Activated naive CD4-positive, alpha-beta T cell treated with anti-CD3 and anti-CD28 coated beads for 36 hours (primary cell): ENCODE results near the gene FSTL4. TPM values are rescaled to one million over a fixed set of nuclear protein-coding genes. Genes with fewer than 3 reads are reported as not detected.

ENCODE experiments used
- CTCF ChIA-PET: fragments of 350-600 bp; sonication (Branson Sonifier 250); formaldehyde crosslinking; loops from one replicate; lab custom pipeline; 2021; ENCODE audit warnings: antibody characterized with exemption; lab: Charles Lee
- DNase-seq: peaks from one replicate; pipeline ENCODE4 v3.0.0-alpha.2; 2020
- H3K27ac Mint-ChIP-seq: one replicate; pipeline ENCODE4 v1.8.0; 2021; ENCODE audit warnings: mild to moderate bottlenecking, mixed read lengths
- H3K27me3 Mint-ChIP-seq: one replicate; pipeline ENCODE4 v1.8.0; 2021; ENCODE audit warnings: low read depth, mixed read lengths
- H3K36me3 Mint-ChIP-seq: one replicate; pipeline ENCODE4 v1.8.0; 2021; ENCODE audit warnings: low read depth, mixed read lengths
- H3K4me1 Mint-ChIP-seq: one replicate; pipeline ENCODE4 v1.8.0; 2021; ENCODE audit warnings: low read depth, mixed read lengths
- H3K4me3 Mint-ChIP-seq: one replicate; pipeline ENCODE4 v1.8.0; 2021; ENCODE audit warnings: mild to moderate bottlenecking, moderate library complexity, mixed read lengths
- H3K9me3 Mint-ChIP-seq: one replicate; pipeline ENCODE4 v1.8.0; 2021; ENCODE audit warnings: mixed read lengths
- intact Hi-C: fragments of 100-400 bp; cut with micrococcal nuclease; formaldehyde crosslinking; loops from one replicate; pipeline ENCODE4 v1.15.1; 2023
- total RNA-seq, 2 experiments: library from RNA; stranded (reverse); gene quantifications; one replicate each; pipeline ENCODE4 v1.2.3, GENCODE V29; 2021

FSTL4 gene
- total RNA-seq, 2 experiments from 2014 or later = 0.29 to 0.30 TPM

DNA sequence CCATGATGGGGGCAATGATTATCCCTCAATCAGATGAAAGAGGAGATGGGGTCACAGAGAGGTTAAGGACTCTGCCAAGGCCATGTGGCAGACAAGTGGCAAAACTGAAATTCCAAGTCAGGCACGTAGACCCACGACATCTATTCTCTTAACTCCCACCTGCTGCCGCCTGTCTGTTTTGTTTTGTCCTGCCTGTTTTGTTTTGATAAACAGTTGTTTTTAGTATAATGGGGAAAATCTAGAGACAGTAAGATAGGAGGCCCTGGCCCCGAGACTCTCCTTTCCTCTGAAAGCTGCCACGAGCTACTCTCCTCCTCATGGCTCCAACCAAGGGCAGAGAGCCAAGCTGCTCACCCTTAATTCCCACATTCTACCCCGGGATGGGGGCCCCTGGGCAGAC lies 4.9 kb downstream of the FSTL4 start:
- intact Hi-C loops = no loop called here
- DNase-seq = no peak
- Mint-ChIP-seq H3K27me3 (peaks cover 37% of the 10 kb centered on the region), H3K4me1 (peaks cover 6% of the 10 kb centered on the region), H3K4me3 (no peak overlapping the region), H3K27ac (no peak overlapping the region), H3K36me3 (no peaks in the 10 kb centered on the region), H3K9me3 (no peaks in the 10 kb centered on the region)
- CTCF ChIA-PET = no interaction called here

DNA sequence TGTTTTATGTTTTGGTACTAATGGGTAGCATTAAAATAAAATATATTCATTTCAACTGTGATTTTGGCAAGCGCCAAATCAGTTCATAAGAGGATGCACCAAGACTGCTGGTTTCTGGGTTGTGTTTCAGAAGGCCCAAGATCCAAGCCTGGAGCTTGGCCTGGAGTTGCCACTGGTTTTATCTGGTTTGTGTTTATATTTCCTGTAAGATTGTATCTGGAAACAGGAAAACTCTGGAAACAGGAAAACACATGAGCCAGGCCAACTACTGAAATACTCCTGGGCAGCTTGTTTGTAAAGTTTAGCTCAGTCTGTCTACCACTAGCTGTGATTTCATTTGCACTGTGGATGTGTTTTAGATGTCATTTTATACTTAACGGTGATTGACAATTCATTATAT lies 5.5 kb downstream of the FSTL4 start:
- peaks cover 38% of the 10 kb centered on the region for H3K27me3 Mint-ChIP-seq
- H3K27ac Mint-ChIP-seq = no peak overlapping the region
- intact Hi-C loops = no loop called here
- H3K36me3 Mint-ChIP-seq = no peaks in the 10 kb centered on the region
- CTCF ChIA-PET = no interaction called here
- H3K4me1 Mint-ChIP-seq = peaks cover 6% of the 10 kb centered on the region
- H3K9me3 Mint-ChIP-seq = no peaks in the 10 kb centered on the region
- DNase-seq = no peak
- no peak overlapping the region for H3K4me3 Mint-ChIP-seq

DNA sequence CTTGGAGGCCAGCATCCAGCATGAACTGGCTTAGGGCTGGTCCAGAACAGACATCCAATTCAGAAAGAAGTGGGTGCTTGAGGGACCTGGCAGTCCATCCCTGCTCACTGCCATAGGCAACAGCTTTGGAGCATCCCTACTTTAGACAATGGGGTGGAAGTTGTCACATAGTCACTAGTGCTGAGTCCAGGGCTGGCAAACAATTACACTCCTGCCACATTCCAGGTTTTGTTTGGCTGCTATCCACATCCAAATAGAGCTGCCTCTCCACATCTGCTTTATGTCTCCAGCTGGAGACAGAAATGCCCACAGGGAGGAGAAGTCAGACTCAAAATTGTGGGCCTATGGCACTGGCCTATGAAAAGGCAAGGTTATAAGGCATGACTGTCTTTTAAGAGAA lies 7.0 kb downstream of the FSTL4 start:
- no peak for DNase-seq
- H3K27me3 Mint-ChIP-seq = peaks cover 28% of the 10 kb centered on the region
- H3K4me1 Mint-ChIP-seq = no peaks in the 10 kb centered on the region
- intact Hi-C loops = no loop called here
- no peak overlapping the region for H3K4me3 Mint-ChIP-seq
- H3K36me3 Mint-ChIP-seq = no peaks in the 10 kb centered on the region
- H3K27ac Mint-ChIP-seq = no peak overlapping the region
- no peaks in the 10 kb centered on the region for H3K9me3 Mint-ChIP-seq
- CTCF ChIA-PET = interaction anchor here (0.5 kb wide), 1 partner anchor 16 kb away, joined by 3 read pairs; no protein-coding TSS in a partner anchor

DNA sequence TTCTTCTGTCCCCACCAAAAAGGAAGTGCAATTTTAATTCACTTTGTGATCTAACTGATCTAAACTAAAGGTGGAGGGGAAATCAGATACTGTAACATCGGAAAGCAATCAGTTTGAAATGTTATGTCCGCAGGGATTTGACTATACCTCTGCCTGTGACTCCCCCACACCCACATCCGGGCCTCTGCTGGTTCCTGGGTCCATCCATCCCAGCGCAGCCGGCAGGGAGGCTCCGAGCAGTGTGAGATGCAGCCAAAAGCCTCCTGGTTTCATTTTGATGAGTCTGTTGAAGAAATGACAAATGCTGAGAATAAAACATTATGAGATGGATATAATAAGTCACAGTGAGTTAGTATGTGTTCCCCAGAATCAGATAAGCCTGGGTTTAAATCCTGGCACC lies 8.6 kb downstream of the FSTL4 start:
- no peak overlapping the region for H3K27ac Mint-ChIP-seq
- no peak for DNase-seq
- peaks cover 14% of the 10 kb centered on the region for H3K27me3 Mint-ChIP-seq
- CTCF ChIA-PET = no interaction called here
- H3K9me3 Mint-ChIP-seq = no peaks in the 10 kb centered on the region
- H3K4me1 Mint-ChIP-seq = no peaks in the 10 kb centered on the region
- no peak overlapping the region for H3K4me3 Mint-ChIP-seq
- intact Hi-C loops = no loop called here
- no peaks in the 10 kb centered on the region for H3K36me3 Mint-ChIP-seq

DNA sequence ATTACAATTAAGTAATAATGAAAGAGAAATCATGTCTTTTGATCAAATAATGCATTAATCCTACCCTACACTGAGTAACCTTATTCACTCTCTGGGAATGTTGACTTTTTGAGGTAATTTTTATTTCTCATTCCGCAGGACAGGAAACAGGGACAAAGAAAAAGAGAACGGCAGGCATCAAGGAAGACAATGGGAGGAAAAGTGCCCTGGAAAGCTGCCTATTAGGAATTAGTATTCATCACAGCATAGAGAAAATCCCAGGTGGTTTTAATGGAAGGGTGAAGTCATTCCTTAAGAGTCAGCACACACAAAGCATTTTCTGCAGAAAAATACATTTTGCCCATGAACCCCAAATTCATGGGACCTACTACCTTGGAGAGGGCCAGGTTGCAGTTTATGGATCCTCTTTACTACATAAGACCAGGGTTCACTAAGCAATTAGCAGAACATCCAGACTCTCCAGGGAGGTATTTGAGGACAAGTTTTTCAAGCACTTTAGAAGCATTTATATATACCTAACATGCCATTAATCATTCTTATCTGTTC lies 9.4 kb downstream of the FSTL4 start:
- CTCF ChIA-PET = no interaction called here
- H3K27me3 Mint-ChIP-seq = peaks cover 11% of the 10 kb centered on the region
- no peaks in the 10 kb centered on the region for H3K36me3 Mint-ChIP-seq
- no peak overlapping the region for H3K4me3 Mint-ChIP-seq
- intact Hi-C loops = no loop called here
- no peaks in the 10 kb centered on the region for H3K9me3 Mint-ChIP-seq
- DNase-seq = no peak
- no peaks in the 10 kb centered on the region for H3K4me1 Mint-ChIP-seq
- H3K27ac Mint-ChIP-seq = no peak overlapping the region

DNA sequence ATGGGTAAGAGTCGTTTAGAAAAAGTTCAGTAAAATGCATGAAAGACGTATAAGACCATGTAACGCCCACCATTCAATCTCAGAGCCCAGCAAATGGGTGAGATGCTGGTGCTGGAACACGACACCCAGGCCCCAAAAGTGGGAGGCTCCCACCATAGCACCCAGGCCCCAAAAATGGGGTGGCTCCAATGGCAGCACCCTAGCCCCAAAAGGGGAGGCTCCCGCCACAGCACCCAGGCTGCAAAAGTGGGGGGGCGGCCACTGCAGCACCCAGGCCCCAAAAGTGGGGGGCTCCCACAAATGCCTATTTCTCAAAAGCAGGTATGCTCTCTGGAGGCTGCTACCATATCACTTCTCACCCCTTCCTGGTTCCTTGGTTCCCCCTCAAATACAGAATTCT lies 12.7 kb downstream of the FSTL4 start:
- Mint-ChIP-seq H3K4me1 (no peaks in the 10 kb centered on the region), H3K27ac (no peak overlapping the region), H3K9me3 (no peaks in the 10 kb centered on the region), H3K4me3 (no peak overlapping the region), H3K27me3 (peaks cover 12% of the 10 kb centered on the region), H3K36me3 (no peaks in the 10 kb centered on the region)
- intact Hi-C loops = no loop called here
- CTCF ChIA-PET = no interaction called here
- no peak for DNase-seq

DNA sequence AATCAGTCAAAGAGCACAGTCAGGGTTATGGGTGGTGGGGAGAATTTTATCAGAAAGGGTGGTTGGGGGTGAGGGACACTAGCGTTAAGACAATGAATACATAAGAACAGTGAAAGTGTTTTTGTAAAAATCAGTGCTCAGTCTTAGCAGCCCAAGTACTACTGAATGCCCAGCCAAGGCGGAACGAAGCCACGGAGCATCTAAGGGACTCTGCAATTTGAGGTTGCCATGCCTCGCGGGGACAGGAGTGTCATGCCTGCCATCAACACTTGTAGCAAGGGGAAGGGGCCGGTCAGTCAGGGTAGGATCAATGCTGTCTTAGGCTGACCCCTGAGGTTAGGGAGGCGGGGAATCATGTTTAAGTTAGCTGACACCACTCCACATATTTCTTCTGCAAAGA lies 13.3 kb downstream of the FSTL4 start:
- intact Hi-C loops = no loop called here
- no peaks in the 10 kb centered on the region for H3K9me3 Mint-ChIP-seq

DNA sequence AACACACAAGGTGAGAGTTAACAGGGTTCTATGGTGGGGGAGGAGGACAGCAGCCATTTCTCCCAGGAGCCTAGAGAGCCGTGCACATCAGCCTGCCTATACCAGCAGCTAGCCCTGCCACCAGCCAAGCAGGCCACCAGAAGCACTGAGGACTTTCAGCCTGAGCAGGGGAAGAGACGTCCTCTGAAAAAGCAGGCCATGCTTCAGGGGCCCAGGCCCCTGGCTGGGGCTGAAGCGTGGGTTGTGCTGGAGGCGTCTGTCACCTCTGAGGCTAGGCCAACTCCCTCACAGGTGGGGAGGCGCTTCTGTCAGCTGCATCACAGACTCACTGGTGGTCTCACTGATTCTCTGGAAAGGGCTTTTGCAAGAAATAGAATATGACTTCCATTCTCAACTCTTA lies 16.3 kb downstream of the FSTL4 start:
- DNase-seq = no peak
- CTCF ChIA-PET = no interaction called here
- Mint-ChIP-seq H3K27ac (no peak overlapping the region), H3K27me3 (peaks cover 2% of the 10 kb centered on the region), H3K4me3 (no peak overlapping the region), H3K4me1 (no peaks in the 10 kb centered on the region), H3K36me3 (no peaks in the 10 kb centered on the region), H3K9me3 (no peaks in the 10 kb centered on the region)
- intact Hi-C loops = no loop called here

More for the DNA sequence above, 13.3 kb downstream of the FSTL4 start:
- CTCF ChIA-PET = no interaction called here
- H3K4me1 Mint-ChIP-seq = no peaks in the 10 kb centered on the region
- H3K27ac Mint-ChIP-seq = no peak overlapping the region
- H3K4me3 Mint-ChIP-seq = no peak overlapping the region
- peaks cover 8% of the 10 kb centered on the region for H3K27me3 Mint-ChIP-seq
- no peak for DNase-seq
- no peaks in the 10 kb centered on the region for H3K36me3 Mint-ChIP-seq

DNA sequence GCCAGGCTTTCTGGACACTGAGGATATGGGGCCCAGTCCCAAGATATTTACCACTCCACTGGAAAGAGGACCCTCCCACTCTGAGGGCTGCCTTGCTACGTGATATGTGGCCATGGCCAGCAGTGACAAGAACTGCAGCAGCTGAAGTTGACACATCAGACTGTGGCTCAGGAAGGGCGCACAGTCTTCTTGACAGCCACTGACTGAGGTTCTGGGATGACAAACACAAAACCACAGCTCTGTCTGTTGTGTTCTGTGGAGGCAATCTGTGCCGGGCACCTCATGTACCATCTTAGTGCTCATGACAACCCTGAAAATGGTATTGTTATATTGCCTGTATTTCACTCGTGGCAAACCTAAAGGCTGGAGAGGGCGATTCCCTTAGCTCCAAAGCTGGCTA lies 16.9 kb downstream of the FSTL4 start:
- Mint-ChIP-seq H3K4me1 (no peaks in the 10 kb centered on the region), H3K36me3 (no peaks in the 10 kb centered on the region), H3K9me3 (no peaks in the 10 kb centered on the region), H3K27ac (no peak overlapping the region), H3K4me3 (no peak overlapping the region), H3K27me3 (peaks cover 2% of the 10 kb centered on the region)
- no peak for DNase-seq
- intact Hi-C loops = no loop called here
- CTCF ChIA-PET = no interaction called here

DNA sequence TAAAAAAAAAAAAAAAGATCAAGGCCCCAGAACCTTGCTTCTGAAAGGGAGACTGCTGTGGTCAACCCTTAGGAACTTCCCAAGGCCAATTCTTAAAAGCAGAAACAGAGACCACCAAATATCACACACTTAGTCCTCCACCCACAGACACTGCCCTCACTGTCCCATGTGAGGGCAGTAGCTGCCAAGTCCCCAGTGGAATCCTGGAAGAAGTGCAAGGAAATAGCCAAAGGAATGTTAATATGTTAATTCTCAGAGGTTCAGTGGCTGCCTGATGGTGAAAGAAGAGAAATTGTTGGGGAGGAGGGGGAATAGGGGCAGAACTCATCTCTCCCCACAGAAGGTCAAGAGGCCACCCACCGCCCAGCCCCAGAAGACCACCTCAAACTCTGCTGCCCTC lies 23.1 kb downstream of the FSTL4 start:
- H3K4me3 Mint-ChIP-seq = no peak overlapping the region
- CTCF ChIA-PET = no interaction called here
- H3K27me3 Mint-ChIP-seq = no peaks in the 10 kb centered on the region
- intact Hi-C loops = no loop called here
- no peaks in the 10 kb centered on the region for H3K36me3 Mint-ChIP-seq
- no peaks in the 10 kb centered on the region for H3K4me1 Mint-ChIP-seq
- H3K9me3 Mint-ChIP-seq = no peaks in the 10 kb centered on the region
- DNase-seq = no peak
- H3K27ac Mint-ChIP-seq = no peak overlapping the region

DNA sequence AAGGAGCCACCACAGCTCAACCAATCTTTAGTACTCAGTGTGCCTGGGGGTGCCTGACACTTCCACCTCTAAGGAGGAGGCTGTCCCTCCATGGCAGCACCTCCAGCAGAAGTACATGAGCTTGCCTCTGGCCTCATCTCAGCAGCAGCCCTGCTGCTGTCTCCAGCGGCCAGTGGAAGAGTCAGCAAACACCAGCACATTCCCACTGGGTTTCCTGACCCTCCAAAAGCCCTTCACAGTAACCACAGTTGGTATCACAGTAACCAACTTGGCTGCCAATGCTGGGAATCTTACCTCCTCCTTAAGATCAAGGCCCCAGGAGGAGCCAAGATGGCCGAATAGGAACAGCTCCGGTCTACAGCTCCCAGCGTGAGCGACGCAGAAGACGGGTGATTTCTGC lies 29.4 kb downstream of the FSTL4 start:
- intact Hi-C loops = no loop called here
- CTCF ChIA-PET = interaction anchor here (0.7 kb wide), 1 partner anchor 733 kb away, joined by 3 read pairs; no protein-coding TSS in a partner anchor
- Mint-ChIP-seq H3K27me3 (peaks cover 19% of the 10 kb centered on the region), H3K36me3 (no peaks in the 10 kb centered on the region), H3K9me3 (no peaks in the 10 kb centered on the region), H3K4me3 (no peak overlapping the region), H3K27ac (no peak overlapping the region), H3K4me1 (no peaks in the 10 kb centered on the region)
- DNase-seq = no peak

DNA sequence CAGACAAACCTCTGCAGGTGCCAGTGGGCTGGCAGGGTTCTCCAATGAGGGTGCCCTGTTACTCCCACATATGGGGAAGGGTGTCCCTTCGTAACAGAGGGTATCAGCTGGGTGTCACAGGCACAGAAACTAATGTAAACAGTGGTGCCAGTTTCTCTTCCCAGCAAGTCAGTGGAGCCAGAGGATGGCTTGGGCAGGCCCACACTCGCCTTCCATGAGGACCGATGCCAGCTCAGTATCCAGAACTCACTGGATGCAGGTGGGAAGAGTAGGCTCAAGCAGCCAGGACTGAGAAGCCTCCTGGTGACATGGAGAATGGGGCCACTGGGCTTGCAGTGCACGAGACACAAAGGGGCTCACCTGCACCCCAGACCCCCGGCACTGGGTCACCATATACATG lies 30.4 kb downstream of the FSTL4 start:
- intact Hi-C loops = no loop called here
- Mint-ChIP-seq H3K27me3 (peaks cover 22% of the 10 kb centered on the region), H3K4me3 (no peak overlapping the region), H3K27ac (no peak overlapping the region), H3K4me1 (no peaks in the 10 kb centered on the region), H3K9me3 (no peaks in the 10 kb centered on the region), H3K36me3 (no peaks in the 10 kb centered on the region)
- CTCF ChIA-PET = no interaction called here
- no peak for DNase-seq

DNA sequence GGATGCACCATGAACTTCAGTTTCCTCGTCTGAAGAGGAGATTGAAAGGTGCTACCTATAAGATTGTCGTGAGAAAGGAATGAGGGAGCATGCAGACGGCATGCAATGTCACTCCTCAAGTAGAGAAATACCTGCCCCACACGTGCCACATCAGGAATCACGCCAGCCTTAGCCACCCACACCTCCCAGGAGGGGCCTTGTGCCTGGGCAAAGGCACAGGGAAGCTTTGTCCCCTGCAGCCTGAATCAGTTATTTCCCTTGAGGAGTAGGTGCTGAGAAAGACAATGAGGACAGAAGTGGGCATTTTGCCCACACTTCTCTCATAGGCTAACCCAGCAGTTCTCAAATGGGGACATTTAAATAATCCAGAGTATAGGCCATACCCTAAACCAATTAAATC lies 31.0 kb downstream of the FSTL4 start:
- H3K36me3 Mint-ChIP-seq = no peaks in the 10 kb centered on the region
- H3K27me3 Mint-ChIP-seq = peaks cover 24% of the 10 kb centered on the region
- H3K4me3 Mint-ChIP-seq = no peak overlapping the region
- H3K27ac Mint-ChIP-seq = no peak overlapping the region
- CTCF ChIA-PET = no interaction called here
- no peaks in the 10 kb centered on the region for H3K9me3 Mint-ChIP-seq
- intact Hi-C loops = no loop called here
- no peak for DNase-seq
- no peaks in the 10 kb centered on the region for H3K4me1 Mint-ChIP-seq
